Measurements from ENCODE around the gene AP1G2.

The AP1G2 gene

GRCh38 chr14:23536494-23536893, 31.1 kb downstream of the AP1G2 start:
- DNase-seq: no peak

DNA sequence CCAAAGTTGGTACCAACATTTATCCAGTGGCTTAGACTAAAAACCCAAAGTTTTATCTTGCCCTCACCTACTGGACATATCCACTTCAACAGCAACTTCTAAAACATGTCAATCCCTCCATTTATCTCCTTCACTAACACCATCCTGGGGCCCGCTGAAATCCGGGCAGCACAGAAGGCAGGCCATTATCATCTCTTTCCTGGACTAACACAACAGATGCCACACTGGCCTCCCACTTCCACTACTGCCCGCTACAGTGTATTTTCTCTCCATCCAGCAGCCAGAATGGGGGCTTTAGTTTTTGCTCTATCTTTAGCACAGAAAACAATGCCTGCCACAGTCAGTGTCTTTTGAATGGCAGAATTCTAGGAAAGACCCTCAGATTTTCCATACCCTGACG, 31.6 kb downstream of the AP1G2 start:
- no peak for DNase-seq

- no peak for DNase-seq
These were observed 33.7 kb downstream of the AP1G2 start for GRCh38 chr14:23533652-23534435.

- no peak for DNase-seq
These were observed 34.9 kb downstream of the AP1G2 start for GRCh38 chr14:23532658-23533057.

DNA sequence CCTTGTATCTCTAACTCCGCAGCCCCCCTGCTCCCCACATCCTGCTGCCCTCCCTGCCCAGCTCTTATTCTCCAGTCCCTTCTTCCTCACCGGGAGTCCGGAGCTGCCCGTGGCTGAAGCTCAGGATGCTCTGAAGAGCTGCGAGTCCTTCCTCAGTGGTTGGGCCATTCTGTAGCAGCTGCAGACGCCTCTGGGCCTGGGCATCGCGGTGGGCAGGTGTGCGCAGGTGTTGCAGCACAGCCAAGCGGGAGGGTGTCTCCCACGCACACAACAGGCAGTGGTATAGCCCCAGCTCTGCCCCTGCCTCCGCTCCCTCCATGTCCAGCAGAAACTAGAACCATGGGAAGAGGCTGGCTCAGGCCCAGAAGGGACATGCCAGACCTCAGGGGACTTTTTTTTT, 36.2 kb downstream of the AP1G2 start:
- DNase-seq: no peak

DNA sequence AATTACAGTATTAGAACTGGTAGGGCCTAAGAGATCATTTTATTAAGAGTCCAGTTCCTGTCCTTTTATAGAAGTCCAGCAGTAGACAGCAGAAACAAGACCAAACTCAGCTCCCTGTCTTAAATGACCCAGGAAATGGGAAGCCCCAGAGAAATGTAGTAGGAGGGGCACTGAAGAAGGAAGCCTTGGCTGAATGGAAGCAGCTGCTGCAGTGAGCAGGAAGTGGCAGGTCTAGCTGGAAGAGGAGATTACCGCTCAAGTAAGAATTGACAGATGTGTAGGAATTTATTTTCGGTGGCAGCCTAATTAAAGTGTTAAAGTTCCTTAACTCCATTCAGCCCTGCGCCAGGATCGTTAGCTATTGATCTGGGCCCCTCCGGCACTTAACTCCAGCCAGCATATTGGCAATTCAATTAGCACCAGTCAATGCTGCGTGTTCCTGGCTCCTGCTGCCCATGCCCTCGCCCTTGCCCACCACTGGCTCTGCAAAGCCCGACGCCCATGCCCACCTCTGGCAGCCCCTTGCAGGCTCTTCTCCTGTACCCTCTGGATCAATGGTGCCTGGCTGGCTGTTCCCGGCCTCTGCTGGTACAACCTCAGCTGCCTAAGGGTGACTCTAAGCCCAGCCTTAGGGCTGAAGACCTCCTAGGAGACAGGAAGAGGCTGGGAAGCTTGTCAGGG, 37.1 kb downstream of the AP1G2 start:
- DNase-seq: no peak

- no peak for DNase-seq
These were observed 38.6 kb downstream of the AP1G2 start for GRCh38 chr14:23529016-23529415.

- no peak for DNase-seq
These were observed 39.0 kb downstream of the AP1G2 start for GRCh38 chr14:23528555-23528954.

DNA sequence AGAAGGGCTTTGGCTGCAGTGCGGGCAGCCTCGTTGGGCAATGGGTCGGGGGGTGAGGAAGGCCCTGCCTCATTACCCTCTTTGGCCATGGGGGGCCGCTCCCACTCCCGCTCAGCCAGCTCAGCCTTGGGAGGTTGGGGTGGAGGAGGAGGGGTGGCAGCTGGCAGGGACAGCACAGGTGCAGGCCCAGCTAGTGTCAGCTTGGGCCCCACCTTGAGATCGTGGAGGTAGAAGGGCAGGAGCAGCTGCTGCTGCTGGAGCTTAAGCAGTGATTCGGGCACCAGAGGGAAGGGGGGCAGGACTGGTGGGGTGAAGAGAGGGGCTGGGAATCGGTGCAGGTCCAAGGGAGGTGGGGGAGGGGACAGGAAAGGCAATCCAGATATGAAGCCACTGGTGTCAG, 42.0 kb downstream of the AP1G2 start:
- no peak for DNase-seq

DNA sequence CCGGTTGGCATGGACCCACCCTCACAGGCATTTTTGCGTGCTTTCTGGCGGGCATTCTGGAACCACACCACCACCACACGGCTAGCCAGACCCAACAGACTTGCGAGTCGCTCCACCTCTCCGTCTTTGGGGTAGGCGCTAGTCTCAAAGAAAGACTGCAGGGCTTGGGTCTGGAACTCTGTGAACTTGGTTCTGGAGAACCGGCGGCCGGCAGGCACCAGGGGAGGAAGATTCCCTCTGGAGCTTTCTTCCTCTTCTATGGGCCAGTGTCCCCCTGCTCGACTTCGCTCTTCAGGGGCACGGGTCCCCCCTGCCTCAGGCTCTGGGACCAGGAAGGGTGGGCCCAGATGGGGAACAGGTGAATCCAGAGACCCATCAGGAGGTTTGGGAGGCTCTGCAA, 42.6 kb downstream of the AP1G2 start:
- no peak for DNase-seq

DNA sequence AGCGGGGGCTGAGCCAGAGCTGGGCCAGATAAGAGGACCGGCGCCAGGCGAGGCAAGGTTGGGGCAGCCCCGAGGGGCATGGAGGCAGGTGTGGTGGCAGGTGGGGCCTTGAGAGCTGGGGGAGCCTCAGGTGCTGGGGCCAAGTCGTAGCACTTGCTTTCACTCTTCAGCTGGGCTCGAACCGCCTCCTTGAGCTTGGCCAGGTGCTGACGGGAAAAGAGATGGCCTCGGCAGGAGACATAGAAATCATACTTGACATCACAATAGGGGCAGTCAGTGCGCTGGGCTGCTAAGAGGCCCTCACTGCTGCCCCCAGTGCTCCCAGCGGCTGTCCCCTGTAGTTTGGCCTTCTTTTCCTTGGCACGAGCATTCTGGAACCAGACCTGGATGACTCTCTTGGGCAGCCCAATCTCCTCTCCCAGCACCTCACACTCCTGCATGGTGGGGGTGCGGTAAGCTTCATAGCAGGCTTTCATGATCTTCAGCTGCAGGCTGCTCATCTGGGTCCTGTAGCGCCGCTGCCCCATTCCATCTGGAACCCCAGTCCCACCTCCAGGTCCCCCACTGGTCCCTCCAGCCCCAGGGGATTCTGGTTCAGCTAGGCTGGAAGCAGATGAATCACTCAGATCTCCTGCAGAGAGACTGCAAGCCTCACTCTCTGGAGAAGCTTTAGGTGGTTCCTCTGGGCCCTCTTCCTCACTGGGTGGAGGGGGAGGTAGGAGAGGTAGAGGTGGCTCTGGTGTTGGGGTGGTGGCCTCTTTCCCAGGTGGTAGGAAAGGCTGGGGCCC, 44.2 kb downstream of the AP1G2 start:
- no peak for DNase-seq

GRCh38 chr14:23522643-23523198, 44.9 kb downstream of the AP1G2 start:
- DNase-seq: no peak

- DNase-seq: no peak
These were observed 45.6 kb downstream of the AP1G2 start for GRCh38 chr14:23521785-23522640.

- no peak for DNase-seq
These were observed 46.6 kb downstream of the AP1G2 start for GRCh38 chr14:23520899-23521533.

DNA sequence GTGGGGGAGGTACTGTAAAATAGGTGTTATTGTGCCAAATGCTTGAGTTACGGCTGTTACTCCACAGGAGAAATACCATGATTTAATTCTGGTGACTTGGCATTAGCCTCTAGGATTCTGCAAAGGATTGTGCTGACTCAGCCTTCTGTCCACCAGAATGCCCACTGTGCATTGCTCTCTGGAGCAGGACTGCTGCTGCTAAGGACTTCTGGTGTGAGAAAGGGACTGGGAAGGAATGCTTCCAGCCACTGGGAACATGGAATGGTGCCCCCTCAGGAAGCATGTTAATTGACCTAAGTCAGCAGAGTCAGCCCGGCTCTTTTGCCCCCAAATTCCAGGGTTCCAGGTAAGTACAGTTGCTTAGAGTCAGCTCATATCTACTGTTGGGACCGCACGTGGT, 48.9 kb downstream of the AP1G2 start:
- no peak for DNase-seq

GRCh38 chr14:23517650-23518326, 49.8 kb downstream of the AP1G2 start:
- DNase-seq: no peak

DNA sequence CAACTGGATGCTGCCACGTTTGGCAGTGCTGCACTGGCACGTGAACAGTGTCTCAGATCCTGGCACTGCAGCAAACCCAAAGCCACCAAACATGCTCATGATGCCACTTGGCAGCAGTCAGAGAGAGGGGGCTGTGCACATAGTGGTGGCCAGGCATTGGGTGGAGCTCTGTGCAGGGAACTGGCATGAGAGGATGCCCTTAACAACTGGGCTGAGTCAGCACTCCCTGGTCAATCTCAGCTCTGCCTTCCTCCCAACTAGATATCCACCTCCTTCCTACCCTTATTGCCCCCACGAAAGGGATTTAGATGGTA, 53.0 kb downstream of the AP1G2 start:
- no peak for DNase-seq

DNA sequence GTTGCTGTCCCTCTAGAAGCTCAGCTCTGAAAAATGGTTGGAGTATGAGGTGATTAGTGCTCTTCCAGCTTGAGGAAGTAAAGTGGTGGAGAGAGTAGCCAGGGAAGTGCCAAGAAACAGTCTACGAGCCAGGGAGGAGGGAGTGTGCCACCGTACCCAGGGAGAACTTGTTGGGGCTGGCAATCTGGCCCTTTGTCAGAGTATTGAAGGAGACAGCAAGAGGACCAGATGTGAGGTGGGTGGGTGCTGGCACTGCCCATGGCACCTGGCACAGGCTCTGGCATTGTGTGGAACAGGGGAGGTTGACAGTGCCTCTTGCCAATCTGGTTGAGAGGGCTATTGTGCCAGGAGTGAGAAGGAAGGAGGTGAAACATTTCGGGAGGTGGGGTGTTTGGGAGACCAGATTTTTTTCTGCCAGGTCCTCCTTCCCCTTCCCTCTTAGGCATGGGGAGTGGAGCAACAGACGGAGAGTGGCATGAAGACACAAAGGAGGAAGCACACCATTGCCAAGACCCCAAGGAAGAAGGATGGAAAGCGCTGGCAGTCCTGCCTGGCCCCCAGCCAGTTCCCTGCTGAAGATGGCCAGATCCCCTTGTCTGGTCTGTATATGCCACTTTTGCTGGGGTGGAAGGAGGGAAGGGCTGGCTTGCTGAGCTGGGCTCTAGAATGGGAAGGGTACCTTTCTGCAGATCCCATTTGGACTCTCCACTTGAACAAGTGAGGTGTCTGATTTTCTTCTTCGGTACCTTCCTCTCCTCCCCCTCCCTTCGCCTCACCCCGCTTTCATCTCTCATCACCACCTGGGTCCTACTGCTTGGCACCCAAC, 53.6 kb downstream of the AP1G2 start:
- DNase-seq: no peak

- DNase-seq: no peak
These were observed 54.4 kb downstream of the AP1G2 start for GRCh38 chr14:23513005-23513817.

DNA sequence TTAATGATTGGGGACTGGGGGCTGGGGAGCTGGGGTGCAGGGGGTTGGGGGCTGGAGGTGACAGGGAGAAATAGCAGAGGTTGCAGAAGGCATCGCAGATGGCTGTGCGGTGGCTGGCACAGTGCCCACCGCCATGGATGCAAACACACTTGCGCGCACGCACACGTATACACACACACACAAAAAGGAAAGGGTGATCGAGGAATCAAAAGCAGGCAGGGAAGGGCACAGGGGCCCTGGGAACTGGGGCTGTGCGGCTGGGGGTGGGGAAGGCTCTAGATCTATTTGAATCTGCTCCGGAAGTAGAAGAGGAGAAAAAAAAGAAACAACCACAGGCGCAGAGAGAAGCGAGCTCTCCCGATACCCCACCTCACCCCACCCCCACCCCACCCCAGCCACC, 55.4 kb downstream of the AP1G2 start:
- no peak for DNase-seq
